ENCODE measurements around the gene SLC22A8.
A peak's percentile ranks its signal among the peaks of the same experiment; 100 is the strongest.
"Not testable (repeated sequence)": the region's sequence is repeated elsewhere in the genome, so short reads cannot be mapped to it uniquely, and the experiment has no call there.

Gene SLC22A8

DNA sequence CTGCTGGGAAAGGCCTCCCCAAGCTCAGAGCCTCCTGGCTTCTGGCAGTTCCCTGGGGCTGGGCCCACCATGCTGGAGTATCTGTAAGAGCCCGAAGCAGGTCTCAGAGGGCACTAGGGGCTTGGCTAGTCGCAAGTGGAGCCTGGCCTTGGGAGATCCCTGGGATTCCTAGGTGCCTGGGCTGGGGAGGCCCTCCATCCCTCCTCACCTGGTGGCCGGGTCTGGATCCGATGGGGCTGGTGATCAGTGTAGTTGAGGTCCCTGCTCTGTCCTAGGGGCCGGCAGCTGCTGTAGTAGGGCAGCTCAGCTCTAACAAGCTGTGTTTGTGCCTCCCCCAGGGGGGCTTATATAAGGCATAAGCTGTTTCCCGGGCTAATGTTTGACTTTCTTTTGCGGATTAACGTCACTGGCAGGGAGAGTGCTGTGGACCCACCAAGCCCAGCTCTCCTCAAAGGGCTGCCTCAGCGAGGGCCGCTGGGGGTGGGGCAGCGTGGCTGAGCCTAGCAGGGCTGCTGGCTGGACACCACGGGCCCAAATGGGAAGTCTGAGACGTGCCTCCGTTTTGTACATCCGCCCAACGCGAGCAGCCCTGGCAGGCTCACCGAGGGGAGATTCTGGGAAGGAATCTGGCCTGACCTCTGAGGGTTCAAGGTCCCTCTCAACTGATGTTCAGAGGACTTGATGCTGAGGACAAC lies at the start of gene SLC22A8:
Gene SLC22A8 (minus strand): TSS at position 321 of the 695 bp plus-strand sequence. CDS start 883 bp downstream, outside the sequence.
- DNase-seq (ENCODE audit: low read depth in 2 of 2): no peak

- not testable (repeated sequence) for DNase-seq (ENCODE audit: low read depth in 2 of 2)
Observed at GRCh38 chr11:63046203-63046602, 30.6 kb upstream of the SLC22A8 start.

DNA sequence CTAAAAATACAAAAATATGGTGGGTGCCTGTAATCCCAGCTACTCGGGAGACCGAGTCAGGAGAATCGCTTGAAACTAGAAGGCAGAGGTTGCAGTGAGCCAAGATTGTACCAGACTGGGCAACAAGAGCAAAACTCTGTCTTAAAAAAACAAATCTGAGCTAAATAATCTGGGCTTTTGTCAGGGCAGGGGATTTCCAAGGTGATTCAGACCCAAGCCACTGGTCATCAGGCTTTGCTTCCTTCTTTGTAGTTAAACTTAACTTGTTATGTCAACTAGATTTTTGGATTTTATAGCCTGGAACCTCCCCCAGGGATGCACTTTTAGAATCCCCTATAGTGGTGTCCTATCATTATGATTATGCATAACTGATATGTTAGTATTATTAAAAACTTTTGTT lies 27.0 kb upstream of the SLC22A8 start:
- DNase-seq (ENCODE audit: low read depth in 2 of 2): no peak

GRCh38 chr11:63032457-63032856 lies 16.8 kb upstream of the SLC22A8 start:
- DNase-seq (ENCODE audit: low read depth in 2 of 2): no peak

- DNase-seq (ENCODE audit: low read depth in 2 of 2): peak; percentile 74 to 81
Observed at GRCh38 chr11:63023841-63024648, 8.4 kb upstream of the SLC22A8 start.

DNA sequence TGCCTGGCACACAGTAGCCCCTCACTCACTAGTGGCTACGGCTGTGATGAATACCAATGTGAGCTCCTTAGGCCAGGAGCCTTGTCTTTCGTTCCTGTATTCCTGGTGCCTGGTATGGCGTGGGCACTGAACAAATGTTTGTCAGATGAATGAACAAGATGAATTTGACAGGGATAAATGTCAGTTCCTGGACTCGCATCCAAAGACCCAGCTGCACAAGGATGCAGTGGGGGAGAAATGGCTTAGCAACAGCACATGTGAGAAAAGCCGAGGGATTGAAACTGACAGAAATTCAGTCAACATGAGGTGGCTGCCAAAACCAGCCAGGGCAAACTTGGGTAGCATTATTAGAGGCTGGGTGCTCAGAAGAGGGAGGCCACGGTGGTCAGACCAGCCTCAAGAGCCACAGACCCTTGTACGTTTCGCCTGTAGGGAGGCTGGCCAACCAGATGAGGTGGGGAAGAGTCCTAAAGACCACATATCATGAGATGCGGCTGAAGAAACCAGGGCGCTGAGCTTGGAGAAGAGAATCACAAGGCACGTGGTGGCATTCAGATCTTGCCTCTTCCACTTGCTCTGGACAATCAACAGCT lies 7.7 kb upstream of the SLC22A8 start:
- DNase-seq (ENCODE audit: low read depth in 2 of 2): no peak

DNA sequence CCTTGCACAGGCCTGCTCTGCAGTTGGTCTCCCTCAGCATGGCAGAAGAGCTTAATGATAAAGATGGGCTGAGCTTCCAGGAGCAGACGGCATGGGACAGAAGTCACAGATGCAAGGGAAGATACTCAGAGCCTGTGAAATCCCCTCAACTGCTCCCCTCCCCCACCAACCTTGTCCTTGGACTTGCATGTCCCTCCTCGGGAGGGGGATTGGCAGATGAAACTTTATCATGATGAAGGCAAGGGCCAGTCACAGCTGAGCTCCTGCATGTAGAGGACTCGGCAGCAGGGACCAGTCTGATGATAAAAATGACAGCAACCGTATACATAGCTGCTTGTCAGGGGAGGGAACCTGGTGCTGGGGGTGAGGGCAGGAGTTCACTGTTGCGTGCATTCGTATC lies 6.8 kb upstream of the SLC22A8 start:
- no peak for DNase-seq (ENCODE audit: low read depth in 2 of 2)

GRCh38 chr11:63020671-63021291 lies 5.1 kb upstream of the SLC22A8 start:
- peak; percentile 23 to 25 for DNase-seq (ENCODE audit: low read depth in 2 of 2)

DNA sequence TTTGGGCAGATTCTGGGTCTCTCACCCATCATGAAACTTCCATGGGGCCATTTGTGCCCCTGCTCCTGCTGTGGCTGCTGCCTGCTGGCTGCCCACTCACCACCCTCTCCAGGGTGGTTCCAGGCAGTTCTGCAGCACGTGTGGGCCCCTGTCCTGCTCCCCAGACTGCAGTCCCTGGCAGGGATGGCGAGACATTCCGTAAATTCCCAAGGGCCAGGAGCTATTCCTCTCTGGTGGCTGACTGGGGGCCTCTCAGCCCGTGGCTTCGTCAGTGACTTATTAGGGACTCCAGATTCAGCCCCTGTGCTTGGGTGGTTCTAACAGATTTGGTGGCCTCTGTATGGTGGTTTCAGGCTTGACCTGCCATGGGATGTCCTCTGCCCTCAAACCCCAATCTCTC lies 3.9 kb upstream of the SLC22A8 start:
- no peak for DNase-seq (ENCODE audit: low read depth in 2 of 2)

DNA sequence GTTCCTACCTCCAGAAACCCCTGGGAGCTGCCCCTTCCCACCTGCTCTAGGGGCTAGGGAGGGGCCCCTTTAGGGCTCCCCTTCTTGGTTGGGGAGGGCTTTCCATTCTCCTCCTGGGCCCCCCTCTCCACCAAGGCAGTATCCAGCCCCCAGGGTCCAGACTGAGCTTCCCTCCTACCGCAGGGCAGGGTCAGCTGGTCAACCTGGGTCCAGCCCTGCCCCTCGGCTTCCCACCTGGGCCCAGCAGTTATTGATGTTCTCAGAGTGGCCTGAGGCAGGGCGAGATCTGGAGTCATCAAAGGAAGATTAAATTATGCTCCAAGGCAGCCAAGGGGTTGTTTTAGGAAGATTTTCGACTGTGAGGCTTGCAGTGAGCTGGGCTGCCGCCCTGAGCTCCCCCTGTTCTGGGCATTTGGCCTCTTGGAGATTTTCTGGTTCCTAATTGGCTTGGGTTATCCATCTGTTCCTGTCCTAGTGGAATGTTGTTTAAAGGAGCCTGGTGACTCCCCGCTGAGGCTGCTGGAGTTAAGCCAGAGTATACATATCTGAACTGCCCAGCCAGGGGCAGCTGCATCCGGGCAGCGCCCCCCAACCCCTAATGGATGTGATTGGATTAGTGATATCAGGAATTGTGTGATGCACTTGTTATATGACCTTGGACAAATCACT lies 1.8 kb upstream of the SLC22A8 start:
- no peak for DNase-seq (ENCODE audit: low read depth in 2 of 2)

DNA sequence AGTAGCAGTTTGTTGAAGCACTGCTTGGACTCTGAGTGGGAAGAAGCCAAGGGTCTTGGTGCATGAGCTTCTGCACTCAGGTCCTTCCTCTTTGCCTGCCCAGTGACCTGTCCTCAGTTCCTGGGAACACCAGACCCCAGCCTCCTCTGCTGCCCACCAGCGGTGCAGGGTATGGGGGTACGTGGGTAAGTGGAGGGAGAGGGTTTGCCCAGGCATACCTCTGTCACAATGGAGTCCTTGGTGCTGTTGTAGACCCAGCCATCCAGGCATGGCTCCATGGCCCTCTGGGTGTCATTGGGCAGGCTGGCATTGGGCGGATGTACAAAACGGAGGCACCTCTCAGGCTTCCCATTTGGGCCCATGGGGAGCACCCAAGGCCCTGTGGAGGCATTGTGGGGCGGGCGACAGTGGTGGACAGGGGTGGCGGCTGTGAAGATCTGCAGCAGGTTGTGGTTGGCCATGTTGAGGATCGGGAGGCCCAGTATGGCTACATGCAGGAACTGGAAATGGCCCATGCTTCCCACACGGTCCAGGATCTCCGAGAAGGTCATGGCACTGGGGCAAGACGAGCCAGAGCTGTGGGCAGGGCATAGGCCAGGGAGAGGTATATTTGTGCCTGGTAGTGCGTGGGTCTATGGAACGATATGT lies 1.1 kb downstream of the SLC22A8 start:
- no peak for DNase-seq (ENCODE audit: low read depth in 2 of 2)

DNA sequence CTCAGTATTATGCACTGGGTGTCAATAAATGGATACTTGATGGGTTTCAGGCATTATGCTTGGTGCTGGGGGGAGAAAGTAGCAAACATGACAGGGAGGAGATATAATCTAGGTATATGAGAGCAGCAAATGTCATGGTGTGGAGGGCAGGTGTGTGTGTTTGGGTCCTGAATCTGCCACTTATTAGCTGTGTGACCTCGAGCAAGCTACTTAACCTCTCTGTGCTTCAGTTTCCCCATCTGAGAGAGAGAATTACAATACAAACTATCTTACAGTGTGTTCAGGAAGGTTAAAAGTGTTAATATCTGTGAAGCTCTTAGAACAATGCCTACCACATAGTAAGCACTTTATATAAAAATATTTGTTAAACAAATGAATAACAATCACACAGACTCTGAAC lies 2.8 kb downstream of the SLC22A8 start:
- no peak for DNase-seq (ENCODE audit: low read depth in 2 of 2)

DNA sequence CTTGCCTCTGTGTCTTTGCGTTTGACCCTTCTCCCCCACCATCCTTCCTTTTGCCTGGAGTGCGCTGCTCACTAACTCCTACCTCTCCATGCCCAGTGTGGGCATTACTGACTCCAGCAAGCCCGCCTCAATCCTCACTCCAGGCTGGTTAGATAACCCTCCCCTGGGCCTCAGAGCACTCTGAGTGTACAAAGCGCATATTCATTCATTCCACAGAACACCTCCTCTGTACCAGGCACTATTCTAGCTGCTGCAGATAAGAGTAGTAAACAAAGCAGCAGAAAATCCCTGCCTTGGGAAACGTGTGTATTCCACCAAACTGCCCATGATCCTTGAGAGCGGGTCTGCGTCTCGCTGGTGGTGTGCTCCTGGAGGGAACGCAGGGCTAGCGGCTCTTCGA lies 3.2 kb downstream of the SLC22A8 start:
- DNase-seq (ENCODE audit: low read depth in 2 of 2): no peak

GRCh38 chr11:63010934-63011439 lies 4.7 kb downstream of the SLC22A8 start:
- DNase-seq (ENCODE audit: low read depth in 2 of 2): no peak

- no peak for DNase-seq (ENCODE audit: low read depth in 2 of 2)
Observed at GRCh38 chr11:63007920-63008319, 7.7 kb downstream of the SLC22A8 start.

GRCh38 chr11:63001456-63001855 lies 14.2 kb downstream of the SLC22A8 start:
- DNase-seq (ENCODE audit: low read depth in 2 of 2): no peak

DNA sequence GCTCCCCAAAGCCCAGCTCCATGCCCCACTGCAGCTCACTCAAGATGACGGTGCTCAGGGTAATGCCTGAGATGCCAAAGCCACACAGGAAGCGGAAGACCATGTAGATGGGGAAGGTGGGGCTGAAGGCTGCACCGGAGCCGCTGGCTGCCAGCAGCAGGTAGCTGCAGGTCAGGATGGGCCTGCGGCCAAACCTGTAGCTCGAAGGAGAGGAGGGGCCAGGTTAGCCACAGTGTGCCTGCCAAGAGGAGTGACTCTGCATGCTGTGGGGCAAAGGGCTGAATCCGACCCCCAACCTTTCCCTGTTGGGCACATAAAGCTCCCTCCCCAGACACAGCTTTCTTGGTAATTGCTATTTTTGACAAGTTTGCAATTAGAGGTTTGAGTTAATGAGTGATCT lies 16.0 kb downstream of the SLC22A8 start:
- no peak for DNase-seq (ENCODE audit: low read depth in 2 of 2)

GRCh38 chr11:62999156-62999555 lies 16.5 kb downstream of the SLC22A8 start:
- DNase-seq (ENCODE audit: low read depth in 2 of 2): no peak

DNA sequence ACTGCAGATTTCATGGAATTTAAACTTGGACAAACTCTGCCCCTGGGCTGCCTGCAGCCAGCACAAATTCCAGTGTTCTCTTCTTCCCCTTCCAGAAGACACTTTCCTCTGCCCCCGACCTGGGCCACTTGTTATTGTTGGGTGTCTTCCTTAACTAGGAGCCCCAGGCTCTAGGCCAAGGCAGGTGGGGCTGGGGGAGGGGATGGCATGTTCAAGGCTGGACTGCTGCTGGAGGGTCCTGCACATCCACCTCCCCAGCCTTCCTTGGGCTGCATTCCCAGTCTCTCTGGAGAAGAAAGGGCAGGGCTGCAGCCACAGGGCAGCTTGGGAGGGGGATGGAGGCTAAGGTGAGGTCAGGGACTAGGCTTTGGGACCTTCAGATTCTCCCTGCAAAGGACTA lies 19.4 kb downstream of the SLC22A8 start:
- no peak for DNase-seq (ENCODE audit: low read depth in 2 of 2)

GRCh38 chr11:62994775-62995174 lies 20.9 kb downstream of the SLC22A8 start:
- DNase-seq (ENCODE audit: low read depth in 2 of 2): no peak

DNA sequence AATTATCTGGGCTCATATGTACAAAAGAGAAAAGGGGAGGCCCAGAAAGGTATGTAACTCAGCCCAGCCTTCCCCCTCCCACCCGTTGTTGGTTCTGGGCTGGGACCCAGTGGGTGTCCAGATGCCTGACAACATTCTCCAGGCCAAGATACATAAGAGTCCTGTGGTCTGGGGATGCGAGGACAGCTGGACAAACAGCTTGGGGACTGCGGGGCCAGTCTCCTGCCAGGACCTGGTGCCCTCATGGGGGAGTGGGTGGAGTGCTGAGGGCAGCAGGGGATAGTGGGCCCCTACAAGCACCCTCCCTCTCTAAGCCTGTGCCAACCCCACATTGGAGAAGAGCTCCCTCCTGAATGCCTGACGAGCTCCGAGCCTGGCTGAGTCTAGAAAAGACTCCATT lies 27.4 kb downstream of the SLC22A8 start:
- no peak for DNase-seq (ENCODE audit: low read depth in 2 of 2)

All from stimulated activated CD8-positive, alpha-beta memory T cell treated with anti-CD3 and anti-CD28 coated beads, Interleukin-2, amount 100 ng/mL, for 48 hours (primary cell).